HS-27A (cell line): ENCODE results near the gene TCHHL1.
A peak's percentile ranks its signal among the peaks of the same experiment; 100 is the strongest.

ENCODE experiments used
- DNase-seq: peaks from one replicate; pipeline ENCODE4 v3.0.0-alpha.2; 2012; ENCODE audit warnings: low read depth, missing footprints

Gene TCHHL1

GRCh38 chr1:152089014-152089674 lies at the start of gene TCHHL1:
TSS of gene TCHHL1 (minus strand) at chr1:152089064. CDS start at chr1:152088143, 921 bp downstream.
- no peak for DNase-seq

DNA sequence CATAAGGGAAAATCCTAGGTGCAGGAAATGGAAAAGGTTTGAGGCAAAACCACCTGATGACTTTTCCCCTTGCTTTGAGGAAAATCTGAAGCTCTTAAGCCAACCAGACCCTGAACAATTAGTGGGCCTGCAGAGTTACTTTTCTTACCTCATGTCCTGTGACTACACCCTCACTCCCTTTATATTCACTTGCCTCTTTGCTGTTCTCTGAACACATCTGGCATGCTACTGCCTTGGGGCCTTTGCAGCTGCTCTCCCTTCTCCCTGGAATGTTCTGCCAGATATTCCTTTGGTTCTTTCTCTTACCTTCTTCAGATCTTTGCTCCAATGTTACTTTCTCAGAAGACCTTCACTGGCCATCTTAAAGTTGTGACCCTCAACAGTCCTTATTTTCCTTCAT lies 48.4 kb upstream of the TCHHL1 start:
- no peak for DNase-seq

DNA sequence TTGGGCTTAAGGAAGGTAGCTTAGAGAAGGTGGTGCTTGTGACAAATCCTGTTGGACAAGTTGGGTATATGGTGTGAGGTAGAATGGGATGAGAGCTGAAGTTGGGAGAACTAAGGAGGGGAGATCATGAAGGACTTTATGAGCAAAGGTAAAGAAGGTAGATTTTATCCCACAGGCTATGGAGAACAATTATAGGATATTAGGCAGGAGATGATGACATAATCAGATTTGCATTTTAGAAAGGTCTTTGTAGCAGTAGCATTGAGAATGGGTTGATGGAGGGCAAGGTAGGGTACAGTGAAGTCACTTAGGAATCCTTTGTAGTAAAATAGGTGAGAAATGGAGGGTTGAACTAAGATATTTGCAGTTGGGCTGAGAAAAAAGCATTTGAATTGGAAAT lies 41.3 kb upstream of the TCHHL1 start:
- no peak for DNase-seq

DNA sequence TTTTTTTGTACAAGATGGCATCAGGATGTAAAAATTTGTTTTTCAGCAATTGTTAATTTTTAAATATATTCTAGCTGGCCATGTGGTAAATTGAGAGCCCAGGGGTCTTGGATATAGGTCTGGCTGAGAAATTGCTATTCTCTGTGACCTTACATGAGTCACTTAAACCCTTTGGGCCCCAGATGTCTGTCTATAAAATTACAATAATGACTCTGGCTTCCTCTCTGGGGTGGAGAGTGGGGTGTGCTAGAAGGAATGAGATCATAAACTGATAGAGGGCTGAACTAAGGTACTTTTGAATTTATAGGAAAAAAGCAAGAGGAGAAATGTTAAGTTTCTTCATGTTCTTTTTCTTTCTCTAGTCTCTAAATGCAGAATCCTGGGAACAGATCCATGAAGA lies 38.8 kb upstream of the TCHHL1 start:
- no peak for DNase-seq

GRCh38 chr1:152125834-152126443 lies 37.1 kb upstream of the TCHHL1 start:
- DNase-seq, result no peak

DNA sequence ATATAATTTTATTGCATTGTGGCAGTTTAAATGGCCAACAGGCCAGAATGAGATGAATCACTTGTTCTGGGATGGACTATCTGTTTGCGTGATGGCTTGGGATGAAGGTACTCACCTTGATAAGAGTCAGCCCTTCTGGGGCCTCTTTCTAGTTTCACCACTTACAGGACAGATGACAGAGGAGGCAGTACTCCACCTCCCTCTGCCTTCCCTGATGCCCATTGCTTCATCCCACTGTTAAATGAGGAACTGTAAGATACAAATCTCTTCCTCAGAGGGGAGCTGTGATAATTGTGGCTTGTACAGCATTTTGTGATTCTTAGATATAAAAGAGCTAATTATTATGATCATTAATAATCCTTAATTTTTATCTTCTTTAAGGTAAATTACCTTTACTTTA lies 30.1 kb upstream of the TCHHL1 start:
- DNase-seq, result no peak

GRCh38 chr1:152115344-152115743 lies 26.5 kb upstream of the TCHHL1 start, which contains the start of gene TCHH:
TSS of gene TCHH (minus strand) at chr1:152115444. CDS start at chr1:152114080, 1,364 bp downstream.
- no peak for DNase-seq

GRCh38 chr1:152112885-152113432 lies 24.1 kb upstream of the TCHHL1 start:
- DNase-seq, result no peak

- DNase-seq, result no peak
These were observed 23.4 kb upstream of the TCHHL1 start for GRCh38 chr1:152112101-152112884.

DNA sequence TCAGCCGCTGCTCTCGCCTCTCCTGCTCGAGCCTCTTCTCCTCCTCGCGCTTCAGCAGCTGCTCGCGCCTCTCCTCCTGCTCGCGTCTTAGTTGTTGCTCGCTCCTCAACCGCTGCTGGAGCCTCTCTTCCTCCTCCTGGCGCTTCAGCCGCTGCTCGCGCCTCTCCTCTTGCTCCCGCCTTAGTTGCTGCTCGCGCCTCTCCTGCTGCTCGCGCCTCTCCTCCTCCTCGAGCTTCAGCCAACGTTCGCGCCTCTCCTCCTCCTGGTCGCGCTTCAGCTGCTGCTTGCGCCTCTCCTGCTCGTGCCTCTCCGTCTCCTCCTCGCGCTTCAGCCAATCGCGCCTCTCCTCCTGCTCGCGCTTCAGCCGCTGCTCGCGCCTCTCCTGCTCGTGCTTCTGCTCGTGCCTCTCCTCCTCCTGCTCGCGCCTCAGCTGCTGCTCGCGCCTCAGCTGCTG lies 22.7 kb upstream of the TCHHL1 start:
- DNase-seq, result no peak

DNA sequence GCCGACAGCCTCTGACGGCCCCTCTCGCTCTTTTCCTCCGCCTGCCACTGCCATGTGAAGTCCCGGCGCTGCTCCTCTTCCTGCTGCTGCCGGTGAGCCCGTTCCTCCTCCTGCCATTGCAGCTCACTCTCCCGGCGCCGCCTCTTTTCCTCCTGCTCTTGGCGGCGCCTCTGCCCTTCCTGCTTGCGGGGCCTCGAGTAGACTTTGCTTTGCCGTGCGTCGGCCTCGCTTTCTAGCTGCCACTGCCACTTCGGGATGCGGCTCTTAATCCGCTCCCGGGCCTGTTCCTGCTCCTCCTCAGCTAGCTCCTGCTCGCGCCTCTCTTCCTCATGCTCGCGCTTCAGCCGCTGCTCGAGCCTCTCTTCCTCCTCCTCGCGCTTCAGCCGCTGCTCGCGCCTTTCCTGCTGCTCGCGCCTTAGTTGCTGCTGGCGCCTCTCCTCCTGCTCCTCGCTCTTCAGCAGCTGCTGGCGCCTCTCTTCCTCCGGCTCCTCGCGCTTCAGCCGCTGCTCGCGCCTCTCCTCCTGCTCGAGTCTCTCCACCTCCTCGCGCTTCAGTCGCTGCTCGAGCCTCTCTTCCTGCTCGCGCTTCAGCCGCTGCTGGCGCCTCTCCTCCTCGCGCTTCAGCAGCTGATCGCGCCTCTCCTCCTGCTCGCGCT lies 22.1 kb upstream of the TCHHL1 start:
- DNase-seq, result no peak

DNA sequence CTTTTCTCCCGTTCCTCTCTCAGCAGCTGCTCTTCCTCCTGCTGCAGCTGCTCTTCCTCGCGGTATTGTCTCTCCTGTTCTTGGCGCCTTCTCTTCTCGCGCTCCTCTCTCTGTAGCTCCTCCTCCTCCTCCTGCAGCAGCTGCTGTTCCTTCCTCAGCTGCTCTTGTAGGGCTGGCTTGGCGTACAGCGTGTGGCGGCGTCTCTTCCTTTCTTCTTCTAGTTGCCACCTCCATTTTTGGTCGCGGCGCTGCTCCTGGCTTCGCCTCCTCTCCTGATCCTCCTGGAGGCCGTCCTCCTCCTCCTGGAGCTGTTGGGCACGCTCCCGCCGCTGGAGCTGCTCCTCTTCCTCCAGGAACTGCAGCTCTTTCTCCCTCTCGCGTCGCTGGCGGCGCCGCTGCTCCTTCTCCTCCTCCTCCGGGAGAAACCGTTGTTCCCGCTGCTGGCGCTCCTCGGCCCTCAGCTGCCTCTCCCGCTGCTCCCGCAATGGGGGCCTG lies 21.5 kb upstream of the TCHHL1 start:
- DNase-seq, result peak; percentile 29

GRCh38 chr1:152109998-152110294 lies 21.1 kb upstream of the TCHHL1 start:
- DNase-seq, result no peak

DNA sequence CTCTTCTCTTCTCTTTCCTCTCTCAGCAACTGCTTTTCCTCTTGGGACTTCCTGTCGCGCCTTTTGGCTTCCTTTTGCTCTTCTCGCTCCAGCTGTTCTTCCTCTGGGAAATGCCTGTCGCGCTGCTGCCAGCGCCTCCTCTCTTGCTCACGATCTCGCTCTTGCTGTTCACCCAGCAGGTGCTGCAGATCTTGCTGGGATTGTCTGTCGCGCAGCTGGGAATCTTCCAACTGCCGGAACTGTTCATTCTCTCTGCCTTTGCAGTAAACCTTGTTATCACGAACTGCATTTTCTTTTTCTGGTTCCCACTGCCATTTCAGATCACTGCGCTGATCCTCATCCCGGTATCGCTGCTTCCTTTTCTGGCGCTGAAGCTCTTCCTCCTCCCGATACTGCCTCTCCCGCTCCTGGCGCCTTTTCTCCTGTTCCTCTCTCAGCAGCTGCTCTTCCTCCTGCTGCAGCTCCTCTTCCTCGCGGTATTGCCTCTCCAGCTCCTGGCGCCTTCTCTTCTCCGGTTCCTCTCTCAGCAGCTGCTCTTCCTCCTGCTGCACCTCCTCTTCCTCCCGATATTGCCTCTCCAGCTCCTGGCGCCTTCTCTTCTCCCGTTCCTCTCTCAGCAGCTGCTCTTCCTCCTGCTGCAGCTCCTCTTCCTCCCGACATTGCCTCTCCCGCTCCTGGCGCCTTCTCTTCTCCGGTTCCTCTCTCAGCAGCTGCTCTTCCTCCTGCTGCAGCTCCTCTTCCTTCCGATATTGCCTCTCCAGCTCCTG lies 20.6 kb upstream of the TCHHL1 start:
- no peak for DNase-seq

GRCh38 chr1:152108882-152109222 lies 20.0 kb upstream of the TCHHL1 start:
- DNase-seq, result no peak

DNA sequence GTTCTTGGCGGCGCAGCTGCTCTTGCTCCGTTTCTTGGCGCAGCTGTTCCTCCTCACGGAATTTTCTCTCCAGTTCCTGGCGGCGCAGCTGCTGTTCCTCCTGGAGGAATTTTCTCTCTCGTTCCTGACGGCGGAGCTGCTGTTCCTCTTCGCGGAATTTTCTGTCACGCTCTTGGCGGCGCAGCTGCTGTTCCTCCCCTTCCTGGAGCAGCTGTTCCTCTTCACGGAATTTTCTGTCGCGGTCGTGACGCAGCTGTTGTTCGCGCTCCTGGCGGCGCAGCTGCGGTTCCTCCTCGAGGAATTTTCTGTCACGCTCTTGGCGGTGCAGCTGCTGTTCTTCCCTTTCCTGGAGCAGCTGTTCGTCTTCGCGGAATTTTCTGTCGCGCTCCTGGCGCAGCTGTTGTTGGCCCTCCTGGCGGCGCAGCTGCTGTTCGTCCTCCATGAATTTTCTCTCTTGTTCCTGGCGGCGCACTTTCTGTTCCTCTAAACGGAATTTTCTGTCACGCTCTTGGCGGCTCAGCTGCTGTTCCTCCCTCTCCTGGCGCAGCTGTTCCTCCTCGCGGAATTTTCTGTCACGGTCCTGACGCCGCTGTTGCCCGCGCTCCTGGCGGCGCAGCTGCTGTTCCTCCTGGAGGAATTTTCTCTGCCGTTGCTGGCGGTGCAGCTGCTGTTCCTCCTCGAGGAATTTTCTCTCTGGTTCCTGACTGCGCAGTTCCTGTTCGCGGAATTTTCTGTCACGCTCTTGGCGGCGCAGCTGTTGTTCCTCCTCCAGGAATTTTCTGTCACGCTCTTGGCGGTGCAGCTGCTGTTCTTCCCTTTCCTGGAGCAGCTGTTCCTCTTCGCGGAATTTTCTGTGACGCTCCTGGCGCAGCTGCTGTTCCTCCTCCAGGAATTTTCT lies 19.4 kb upstream of the TCHHL1 start:
- no peak for DNase-seq

- no peak for DNase-seq
These were observed 18.4 kb upstream of the TCHHL1 start for GRCh38 chr1:152107031-152107983.

DNA sequence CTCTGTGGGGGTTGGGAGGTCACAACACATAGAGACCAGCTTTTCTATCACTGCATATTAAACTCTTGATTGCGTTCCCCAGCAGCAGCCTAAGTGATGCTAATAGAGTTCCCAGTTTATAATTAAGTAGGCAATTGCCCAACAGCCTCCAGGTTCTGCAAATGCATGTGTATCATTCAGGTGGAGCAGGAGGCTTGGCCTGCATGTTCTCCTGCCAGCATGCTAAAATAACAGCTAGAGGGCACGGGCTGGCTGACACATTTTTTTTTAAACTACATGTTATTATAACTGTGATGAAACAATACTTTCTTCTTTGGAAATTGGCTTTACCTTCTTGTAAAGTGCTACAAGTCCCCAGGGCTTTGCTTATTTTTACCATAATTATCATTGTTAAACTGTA lies 16.0 kb upstream of the TCHHL1 start:
- DNase-seq, result no peak

DNA sequence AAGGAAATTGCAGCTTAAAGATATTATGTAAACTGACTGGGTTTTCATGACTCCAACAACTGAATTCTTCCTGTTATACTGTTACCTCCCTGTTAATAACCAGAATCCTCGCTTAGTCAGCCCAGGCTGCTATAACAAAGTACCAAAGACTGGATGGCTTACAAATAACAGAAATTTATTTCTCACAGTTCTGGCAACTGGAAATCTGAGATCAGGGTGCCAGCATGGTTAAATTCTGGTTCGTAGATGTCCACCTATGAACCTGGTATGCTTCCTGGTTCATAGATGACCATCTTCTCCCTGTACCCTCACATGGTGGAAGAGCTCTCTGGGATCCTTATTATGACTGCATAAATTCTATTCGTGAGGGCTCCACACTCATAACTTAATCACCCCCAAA lies 8.1 kb upstream of the TCHHL1 start:
- no peak for DNase-seq
